ENCODE data around the gene DENND1A. TPM values are rescaled to one million over a fixed set of nuclear protein-coding genes. Genes with fewer than 3 reads are reported as not detected.
"Not testable (repeated sequence)": the region's sequence is repeated elsewhere in the genome, so short reads cannot be mapped to it uniquely, and the experiment has no call there.

DENND1A gene
- total RNA-seq, 1 donor from 2014 or later, result 18.5 TPM

DNA sequence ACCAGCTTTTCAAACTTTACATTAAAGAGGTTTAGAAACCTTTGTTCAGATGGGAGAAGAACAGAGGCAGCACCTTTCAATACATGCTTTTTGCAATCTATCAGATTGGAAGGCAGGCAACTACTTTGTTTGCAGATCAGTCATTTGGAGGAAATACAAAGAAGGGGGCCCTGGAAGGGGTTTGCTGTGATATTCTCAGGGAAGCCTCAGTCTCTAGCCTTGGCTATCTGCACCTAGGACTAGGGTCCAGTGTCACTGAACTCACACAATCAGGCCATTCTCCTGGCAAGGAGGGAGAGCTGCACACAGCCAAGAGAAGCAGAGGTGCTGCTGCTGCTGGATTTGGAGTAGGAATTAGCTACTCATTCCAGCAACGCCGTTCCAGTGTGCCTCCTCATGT lies 494.5 kb downstream of the DENND1A start:
- Mint-ChIP-seq H3K4me3 (no peak overlapping the region), H3K9me3 (no peaks in the 10 kb centered on the region), H3K4me1 (ENCODE audit: low read depth) (no peaks in the 10 kb centered on the region), H3K27ac (no peak overlapping the region), H3K36me3 (ENCODE audit: low read depth) (no peaks in the 10 kb centered on the region), H3K27me3 (ENCODE audit: insufficient read depth) (no peaks in the 10 kb centered on the region)
- intact Hi-C loops (cut with micrococcal nuclease), result no loop called here
- DNase-seq (ENCODE audit: low spot score), result no peak

DNA sequence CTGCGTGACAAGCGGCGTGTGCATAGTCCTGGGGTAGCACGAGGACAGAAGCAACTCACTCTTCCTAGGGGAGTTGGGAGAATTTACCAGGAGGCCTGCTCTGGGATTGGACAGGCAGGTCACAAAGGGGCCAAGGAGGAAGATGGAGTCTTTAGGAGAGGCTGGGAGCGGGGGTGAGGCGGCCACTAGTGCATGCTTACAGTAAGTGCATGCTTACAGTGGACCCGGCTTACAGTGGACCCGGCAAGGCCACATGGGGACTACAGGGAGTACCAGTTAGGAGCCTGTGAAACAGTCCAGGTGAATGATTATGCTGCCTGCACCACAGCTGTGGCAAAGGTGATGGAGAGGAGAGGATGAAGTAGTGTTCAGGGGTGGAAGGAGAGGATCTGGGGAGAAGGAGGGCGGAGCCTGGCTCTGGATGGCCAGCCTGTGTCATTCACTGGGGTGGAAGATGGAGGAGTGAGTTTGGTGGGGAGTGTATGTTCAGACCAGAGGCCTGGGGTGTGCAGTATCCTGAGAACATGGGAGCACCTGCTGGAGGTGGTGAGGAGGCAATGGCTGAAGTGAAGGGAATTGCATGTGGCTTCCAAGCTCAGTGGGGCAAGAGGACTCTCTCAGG lies 495.2 kb downstream of the DENND1A start:
- H3K27me3 Mint-ChIP-seq (ENCODE audit: insufficient read depth), result no peaks in the 10 kb centered on the region
- H3K9me3 Mint-ChIP-seq, result no peaks in the 10 kb centered on the region
- intact Hi-C loops (cut with micrococcal nuclease), result no loop called here
- H3K27ac Mint-ChIP-seq, result no peak overlapping the region
- H3K4me1 Mint-ChIP-seq (ENCODE audit: low read depth), result no peaks in the 10 kb centered on the region
- no peaks in the 10 kb centered on the region for H3K36me3 Mint-ChIP-seq (ENCODE audit: low read depth)
- DNase-seq (ENCODE audit: low spot score), result no peak
- no peak overlapping the region for H3K4me3 Mint-ChIP-seq

DNA sequence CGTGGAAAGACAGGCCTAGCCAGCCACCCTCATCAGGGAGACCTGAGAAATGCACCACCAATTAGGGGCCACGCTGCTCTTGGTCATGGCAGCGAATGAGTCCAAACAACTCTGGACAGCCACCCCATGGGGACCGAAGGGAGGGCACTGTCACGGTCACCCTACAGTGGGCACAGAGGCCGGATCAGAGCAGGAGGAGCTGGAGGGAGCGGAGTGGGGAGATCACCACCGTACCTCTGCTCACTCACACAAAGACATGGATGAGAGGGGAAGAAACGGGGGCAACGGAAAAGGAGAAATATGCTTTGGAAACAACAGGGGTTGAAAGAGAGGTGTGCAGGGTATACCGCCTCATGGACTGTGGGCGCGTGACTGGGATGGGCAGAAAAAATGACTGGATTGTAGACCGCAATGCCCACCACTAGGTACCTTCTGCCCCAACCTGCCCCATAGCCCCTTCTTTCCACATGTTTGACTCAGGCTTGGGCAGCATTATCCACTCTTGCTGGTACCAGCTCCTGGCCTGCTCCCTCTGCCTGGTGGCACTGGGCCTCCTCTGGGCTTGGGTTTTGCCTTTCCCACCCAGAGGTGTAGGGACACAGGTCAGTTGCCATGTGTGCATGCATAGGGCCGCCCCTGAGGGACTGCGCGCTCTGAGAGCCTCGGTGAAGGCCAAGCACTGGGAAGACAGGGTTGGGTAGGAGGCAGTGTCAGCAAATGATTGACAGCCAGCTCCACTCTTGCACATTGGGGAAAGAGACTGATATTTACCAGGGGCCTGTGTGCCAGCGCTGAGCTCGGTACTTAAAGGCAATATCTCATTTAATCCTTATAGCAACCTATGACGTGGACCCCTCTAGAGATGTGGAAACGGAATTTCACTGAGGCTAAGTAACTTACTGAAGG lies 497.3 kb downstream of the DENND1A start:
- Mint-ChIP-seq H3K27me3 (ENCODE audit: insufficient read depth) (no peaks in the 10 kb centered on the region), H3K4me3 (no peak overlapping the region), H3K9me3 (no peaks in the 10 kb centered on the region), H3K27ac (no peak overlapping the region), H3K4me1 (ENCODE audit: low read depth) (no peaks in the 10 kb centered on the region), H3K36me3 (ENCODE audit: low read depth) (no peaks in the 10 kb centered on the region)
- no peak for DNase-seq (ENCODE audit: low spot score)
- intact Hi-C loops (cut with micrococcal nuclease), result no loop called here

DNA sequence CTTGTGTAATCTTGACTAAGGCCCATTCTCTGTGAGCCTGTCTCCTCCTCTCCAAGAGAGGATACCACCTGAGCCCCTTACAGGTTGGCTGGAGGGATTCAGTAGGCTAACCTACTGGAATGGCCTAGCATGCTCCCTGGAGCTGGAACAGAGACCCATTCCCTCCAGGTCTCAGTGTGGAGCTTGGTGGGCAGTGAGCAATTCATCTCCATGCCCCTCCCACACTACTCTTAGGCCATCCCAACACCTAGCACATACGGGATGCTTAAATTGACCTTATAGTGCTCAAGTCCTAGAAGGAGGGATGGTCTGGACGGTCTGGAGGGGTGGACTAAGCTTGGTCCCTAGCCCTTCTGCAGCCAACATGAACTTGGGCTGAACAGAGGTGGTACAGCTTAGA lies 498.3 kb downstream of the DENND1A start:
- Mint-ChIP-seq H3K27ac (no peak overlapping the region), H3K4me3 (no peak overlapping the region), H3K27me3 (ENCODE audit: insufficient read depth) (no peaks in the 10 kb centered on the region), H3K36me3 (ENCODE audit: low read depth) (no peaks in the 10 kb centered on the region), H3K9me3 (no peaks in the 10 kb centered on the region), H3K4me1 (ENCODE audit: low read depth) (no peaks in the 10 kb centered on the region)
- intact Hi-C loops (cut with micrococcal nuclease), result no loop called here
- DNase-seq (ENCODE audit: low spot score), result no peak

DNA sequence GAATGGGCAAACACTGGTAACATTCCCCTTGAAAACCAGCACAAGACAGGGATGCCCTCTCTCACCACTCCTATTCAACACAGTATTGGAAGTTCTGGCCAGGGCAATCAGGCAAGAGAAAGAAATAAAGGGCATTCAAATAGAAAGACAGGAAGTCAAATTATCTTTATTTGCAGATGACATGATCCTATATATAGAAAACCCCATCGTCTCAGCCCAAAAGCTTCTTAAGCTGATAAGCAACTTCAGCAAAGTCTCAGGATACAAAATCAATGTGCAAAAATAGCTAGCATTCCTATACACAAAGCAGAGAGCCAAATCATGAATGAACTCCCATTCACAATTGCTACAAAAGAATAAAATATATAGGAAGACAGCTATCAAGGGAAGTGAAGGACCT lies 501.5 kb downstream of the DENND1A start:
- H3K36me3 Mint-ChIP-seq (ENCODE audit: low read depth); H3K27ac Mint-ChIP-seq; H3K9me3 Mint-ChIP-seq; H3K27me3 Mint-ChIP-seq (ENCODE audit: insufficient read depth); H3K4me3 Mint-ChIP-seq; DNase-seq (ENCODE audit: low spot score); H3K4me1 Mint-ChIP-seq (ENCODE audit: low read depth); intact Hi-C loops (cut with micrococcal nuclease): not testable (repeated sequence)

DNA sequence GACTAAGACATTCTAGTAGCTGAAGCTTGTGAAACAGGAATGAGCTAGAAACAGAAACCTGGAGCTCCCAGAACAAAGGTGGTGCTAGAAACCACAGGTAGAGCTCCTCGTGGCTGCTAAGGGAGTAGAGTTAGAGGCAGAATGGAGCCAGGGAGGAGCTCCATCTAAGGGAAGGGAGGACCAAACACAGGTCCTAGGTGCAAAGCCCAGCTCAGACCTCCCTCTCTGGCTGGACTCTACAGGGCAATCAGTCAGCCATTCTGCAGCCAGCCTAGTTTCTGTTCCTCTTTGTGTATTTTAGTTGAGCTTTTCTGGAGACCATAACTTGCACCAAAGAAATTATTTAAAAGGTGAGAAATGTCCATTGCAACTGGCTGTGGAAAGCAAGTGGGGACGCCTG lies 503.5 kb downstream of the DENND1A start:
- intact Hi-C loops (cut with micrococcal nuclease), result no loop called here
- Mint-ChIP-seq H3K4me1 (ENCODE audit: low read depth) (no peaks in the 10 kb centered on the region), H3K36me3 (ENCODE audit: low read depth) (no peaks in the 10 kb centered on the region), H3K27me3 (ENCODE audit: insufficient read depth) (no peaks in the 10 kb centered on the region), H3K27ac (peak overlapping the region; percentile 2), H3K9me3 (no peaks in the 10 kb centered on the region), H3K4me3 (no peak overlapping the region)
- no peak for DNase-seq (ENCODE audit: low spot score)

DNA sequence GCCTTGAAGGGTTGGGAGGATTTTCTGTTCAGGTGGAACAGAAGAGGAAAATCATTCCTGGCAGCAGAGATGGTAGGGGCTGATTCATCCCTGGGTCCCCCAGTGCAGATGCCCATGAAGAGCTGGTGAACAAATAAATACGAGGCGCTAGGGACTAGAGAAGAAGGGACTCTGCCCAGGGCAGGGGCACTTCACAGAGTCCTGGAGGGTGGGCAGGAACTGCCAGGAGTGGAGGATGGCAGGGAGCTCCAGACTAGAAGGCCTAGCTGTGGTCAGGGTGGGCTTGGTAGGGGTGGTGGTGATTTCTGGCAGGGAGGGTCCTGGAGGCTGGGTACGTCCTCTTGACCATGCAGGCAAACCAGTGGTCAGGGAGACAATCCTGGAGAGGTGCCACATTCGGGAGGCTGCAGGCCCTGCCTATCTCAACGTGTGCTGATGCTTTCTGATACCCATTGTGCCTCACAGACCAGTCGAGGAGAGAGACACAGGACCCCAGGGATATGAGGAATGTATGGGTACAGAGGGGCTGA lies 504.0 kb downstream of the DENND1A start:
- Mint-ChIP-seq H3K27ac (peak overlapping the region; percentile 2), H3K27me3 (ENCODE audit: insufficient read depth) (no peaks in the 10 kb centered on the region), H3K36me3 (ENCODE audit: low read depth) (no peaks in the 10 kb centered on the region), H3K9me3 (no peaks in the 10 kb centered on the region), H3K4me1 (ENCODE audit: low read depth) (no peaks in the 10 kb centered on the region), H3K4me3 (no peak overlapping the region)
- intact Hi-C loops (cut with micrococcal nuclease), result no loop called here
- DNase-seq (ENCODE audit: low spot score), result no peak

DNA sequence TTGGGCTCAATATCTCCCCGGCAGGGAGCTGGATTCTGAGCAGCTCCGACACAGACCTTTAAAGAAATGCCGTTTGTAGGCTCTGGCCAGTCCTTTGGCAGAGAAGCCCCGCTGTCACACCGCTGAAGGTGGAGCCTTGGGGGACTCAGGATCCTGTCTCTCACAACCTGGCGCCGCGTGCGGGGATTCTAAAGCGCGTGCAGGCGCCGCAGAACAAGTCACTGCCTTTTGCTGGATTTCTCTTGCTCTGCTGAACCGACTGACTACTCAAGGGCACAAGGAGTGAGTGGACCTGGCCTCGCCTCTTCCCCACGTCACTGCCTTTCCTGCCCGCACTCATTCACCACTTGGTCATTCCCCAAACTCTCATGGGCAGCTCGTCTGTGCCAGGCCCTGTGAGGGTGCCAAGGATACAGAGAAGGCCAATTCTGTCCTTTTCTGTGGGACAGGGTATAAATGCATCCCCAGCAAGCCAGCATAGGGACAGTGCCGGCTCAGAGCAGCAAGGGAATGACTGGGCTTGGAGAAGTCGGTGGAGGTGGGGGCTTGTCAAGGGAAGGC lies 504.6 kb downstream of the DENND1A start:
- H3K9me3 Mint-ChIP-seq, result no peaks in the 10 kb centered on the region
- no peak for DNase-seq (ENCODE audit: low spot score)
- H3K27me3 Mint-ChIP-seq (ENCODE audit: insufficient read depth), result no peaks in the 10 kb centered on the region
- H3K4me1 Mint-ChIP-seq (ENCODE audit: low read depth), result no peaks in the 10 kb centered on the region
- H3K27ac Mint-ChIP-seq, result no peak overlapping the region
- H3K36me3 Mint-ChIP-seq (ENCODE audit: low read depth), result no peaks in the 10 kb centered on the region
- H3K4me3 Mint-ChIP-seq, result no peak overlapping the region
- intact Hi-C loops (cut with micrococcal nuclease), result no loop called here

DNA sequence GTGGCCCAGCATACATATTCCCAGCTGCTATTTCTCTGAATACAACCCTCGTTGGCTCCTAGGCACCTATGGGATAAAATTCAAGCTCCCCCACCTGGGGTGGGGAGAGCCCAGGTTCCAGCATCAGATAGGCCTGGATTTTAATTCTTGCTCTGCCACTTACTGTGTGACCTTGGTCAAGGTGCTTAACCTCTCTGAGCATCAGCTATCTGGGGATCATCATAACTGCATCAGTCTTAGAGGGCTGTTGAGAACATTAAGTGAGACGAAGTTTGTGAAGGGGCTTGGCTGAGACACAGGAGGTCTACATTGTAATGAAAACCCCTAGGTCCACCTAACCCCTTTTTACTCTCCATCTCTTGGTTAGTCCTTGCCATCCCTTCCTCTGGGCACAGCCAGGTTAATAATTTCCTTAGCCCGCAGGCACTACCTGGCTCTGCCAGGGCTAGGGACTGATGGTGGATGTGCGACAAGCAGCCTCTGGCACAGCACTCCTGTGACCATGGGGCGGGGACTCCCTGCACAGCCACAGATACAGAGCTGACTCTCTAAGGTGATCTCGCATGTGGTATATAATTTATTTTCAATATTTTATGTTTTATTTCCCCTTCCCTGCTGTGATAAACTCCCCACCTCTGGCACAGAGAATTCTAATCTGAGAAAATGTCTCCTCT lies 505.2 kb downstream of the DENND1A start:
- no peaks in the 10 kb centered on the region for H3K9me3 Mint-ChIP-seq
- H3K27ac Mint-ChIP-seq, result no peak overlapping the region
- intact Hi-C loops (cut with micrococcal nuclease), result no loop called here
- H3K27me3 Mint-ChIP-seq (ENCODE audit: insufficient read depth), result no peaks in the 10 kb centered on the region
- no peak for DNase-seq (ENCODE audit: low spot score)
- no peaks in the 10 kb centered on the region for H3K36me3 Mint-ChIP-seq (ENCODE audit: low read depth)
- no peaks in the 10 kb centered on the region for H3K4me1 Mint-ChIP-seq (ENCODE audit: low read depth)
- no peak overlapping the region for H3K4me3 Mint-ChIP-seq

DNA sequence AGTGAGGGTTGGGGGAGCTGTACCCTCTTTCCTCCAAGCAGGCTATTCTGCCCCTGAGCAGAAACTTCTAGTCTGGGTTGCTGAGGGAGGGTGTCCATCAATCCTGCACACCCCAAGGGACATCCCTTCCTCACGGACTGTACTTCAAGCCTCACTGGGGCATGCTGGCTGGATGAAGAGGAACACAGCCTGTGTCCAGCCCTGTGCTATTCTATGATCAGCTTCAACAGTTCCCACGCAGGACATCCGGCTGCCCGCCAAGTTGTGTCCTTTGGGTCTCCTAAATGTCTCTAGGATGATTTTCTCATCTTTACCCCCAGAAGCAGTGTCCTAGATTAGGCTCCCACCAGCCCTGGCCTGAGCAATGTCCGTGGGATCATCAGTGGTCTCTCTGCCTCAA lies 505.8 kb downstream of the DENND1A start:
- DNase-seq (ENCODE audit: low spot score), result no peak
- no peaks in the 10 kb centered on the region for H3K36me3 Mint-ChIP-seq (ENCODE audit: low read depth)
- H3K27me3 Mint-ChIP-seq (ENCODE audit: insufficient read depth), result no peaks in the 10 kb centered on the region
- H3K4me1 Mint-ChIP-seq (ENCODE audit: low read depth), result no peaks in the 10 kb centered on the region
- no peaks in the 10 kb centered on the region for H3K9me3 Mint-ChIP-seq
- H3K27ac Mint-ChIP-seq, result no peak overlapping the region
- intact Hi-C loops (cut with micrococcal nuclease), result no loop called here
- H3K4me3 Mint-ChIP-seq, result no peak overlapping the region

DNA sequence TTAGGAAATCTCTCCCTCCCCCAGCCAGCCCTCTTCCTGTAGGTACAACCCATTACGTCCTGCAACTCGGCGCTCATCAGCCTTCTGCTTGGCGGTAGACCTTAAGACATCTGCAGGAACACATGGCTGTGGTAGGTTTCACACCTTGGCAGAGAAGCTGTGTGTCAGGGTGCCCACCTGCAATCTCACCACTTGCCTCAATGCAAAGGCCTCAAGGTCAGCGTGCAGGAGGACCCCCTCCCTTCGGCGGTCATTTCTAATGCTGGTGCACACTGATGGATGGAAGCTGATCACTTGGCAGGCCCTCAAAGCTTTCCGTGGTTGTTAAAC lies 506.6 kb downstream of the DENND1A start:
- Mint-ChIP-seq H3K27ac (no peak overlapping the region), H3K36me3 (ENCODE audit: low read depth) (no peaks in the 10 kb centered on the region), H3K4me3 (no peak overlapping the region), H3K9me3 (no peaks in the 10 kb centered on the region), H3K27me3 (ENCODE audit: insufficient read depth) (no peaks in the 10 kb centered on the region), H3K4me1 (ENCODE audit: low read depth) (no peaks in the 10 kb centered on the region)
- no peak for DNase-seq (ENCODE audit: low spot score)
- intact Hi-C loops (cut with micrococcal nuclease), result no loop called here

DNA sequence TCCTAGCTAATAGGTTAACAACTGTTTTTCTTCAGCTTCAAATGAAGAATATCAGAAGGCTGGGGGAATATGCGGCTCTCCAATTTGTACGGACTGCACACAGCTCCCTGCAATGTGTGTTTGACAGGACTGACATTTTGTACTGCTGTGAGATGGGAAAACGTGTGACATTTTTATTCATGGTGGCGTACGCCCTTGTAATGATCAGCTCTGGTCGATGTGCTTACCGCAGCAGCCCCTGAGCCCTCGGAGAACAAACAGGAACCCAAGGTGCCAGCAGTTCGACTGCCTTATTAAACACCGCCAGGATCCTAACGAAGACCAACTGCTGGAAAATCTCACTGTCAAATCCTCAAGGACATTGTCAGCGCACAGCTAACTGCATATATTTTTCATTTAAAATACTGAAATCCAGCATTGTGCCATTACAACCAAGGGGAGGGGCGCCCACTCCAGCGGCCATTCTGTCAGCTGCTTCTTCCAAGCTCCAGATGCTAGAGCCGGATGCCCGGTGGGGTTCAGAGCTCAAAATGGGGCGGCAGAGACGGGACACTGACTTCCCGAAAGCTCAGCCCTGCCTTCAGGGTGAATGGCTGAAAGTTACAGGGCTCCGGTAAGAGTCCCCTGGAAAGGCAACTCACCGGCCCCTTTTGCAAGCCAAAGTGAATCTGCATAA lies 507.2 kb downstream of the DENND1A start:
- intact Hi-C loops (cut with micrococcal nuclease), result no loop called here
- no peaks in the 10 kb centered on the region for H3K36me3 Mint-ChIP-seq (ENCODE audit: low read depth)
- H3K4me3 Mint-ChIP-seq, result no peak overlapping the region
- no peaks in the 10 kb centered on the region for H3K4me1 Mint-ChIP-seq (ENCODE audit: low read depth)
- no peak overlapping the region for H3K27ac Mint-ChIP-seq
- H3K27me3 Mint-ChIP-seq (ENCODE audit: insufficient read depth), result no peaks in the 10 kb centered on the region
- DNase-seq (ENCODE audit: low spot score), result no peak
- no peaks in the 10 kb centered on the region for H3K9me3 Mint-ChIP-seq

Data from activated T-helper 1 cell treated with anti-CD3 and anti-CD28 coated beads, Interleukin-12 subunit alpha, Interleukin-12 subunit beta, Interleukin-2, Interleukin-4 antibody, amounts not matched to agents 30 ng/mL and 10 ng/mL and 1 ng/mL, durations not matched to agents 14 hours and 24 hours and 36 hours (primary cell).